Kidney epithelial cell (primary cell): ENCODE data around the gene TEX38. TPM values are rescaled to one million over a fixed set of nuclear protein-coding genes. Genes with fewer than 3 reads are reported as not detected.

Experiments
- DNase-seq: peaks from one replicate; pipeline ENCODE4 v3.0.0-alpha.2; 2010; ENCODE audit warnings: low read depth
- H3K27me3 ChIP-seq: 2 replicates; pipeline ENCODE4 v1.6.0; 2011; ENCODE audit warnings: low read length; ENCODE audit not compliant: control insufficient read depth, insufficient read depth
- H3K36me3 ChIP-seq: 2 replicates; pipeline ENCODE4 v1.5.1; 2011; ENCODE audit warnings: low read length; ENCODE audit not compliant: control insufficient read depth, insufficient read depth
- H3K4me3 ChIP-seq: 2 replicates; pipeline ENCODE4 v1.5.1; 2011; ENCODE audit warnings: low read depth, mild to moderate bottlenecking, control low read depth, low read length
- total RNA-seq: library from RNA; depleted of rRNA; stranded (reverse); fragments of >200 nt; gene quantifications from 2 replicates; pipeline ENCODE4 v1.2.3, GENCODE V29; 2015
- TF ChIP-seq, protein P1 (sequence below): IDR thresholded peaks from 2 replicates; pipeline ENCODE4 v1.5.1; 2011; ENCODE audit warnings: mild to moderate bottlenecking, moderate library complexity, low read length, control low read depth, inconsistent platforms; ENCODE audit not compliant: insufficient read depth, poor library complexity, severe bottlenecking

The TEX38 gene
- total RNA-seq, 1 donor from 2014 or later: not detected

DNA sequence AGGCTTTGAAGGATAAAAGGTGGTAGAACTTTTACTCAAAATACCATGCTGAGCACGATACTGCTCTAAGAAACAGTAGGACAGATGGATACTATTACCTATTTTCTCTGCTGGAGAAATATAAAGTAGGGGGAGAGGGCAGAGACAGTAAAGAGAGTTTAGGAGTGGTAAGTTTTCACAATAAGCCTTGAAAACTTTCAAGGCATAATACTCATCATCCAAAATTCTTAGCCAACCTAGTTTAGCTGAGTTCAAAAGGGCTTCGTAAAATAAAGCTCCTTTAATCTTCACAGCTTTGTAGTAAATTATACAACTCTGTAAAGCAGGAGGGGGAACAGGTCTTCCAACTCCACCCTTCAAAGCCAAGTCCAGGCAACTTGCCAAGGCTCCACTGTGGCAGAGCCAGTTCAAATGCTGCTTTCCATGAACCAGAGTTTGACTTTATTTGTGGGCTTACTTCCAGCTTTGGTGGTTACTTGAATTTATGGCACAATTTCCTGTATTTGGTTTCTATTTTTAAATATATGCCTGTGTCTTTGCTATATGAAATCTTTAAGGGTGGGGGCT is 15.5 kb downstream of the TEX38 start:
- no peak for DNase-seq
- Histone ChIP-seq H3K36me3 (peaks cover 1% of the 10 kb centered on the region), H3K4me3 (no peak overlapping the region), H3K27me3 (no peaks in the 10 kb centered on the region)
- TF ChIP-seq, protein P1, sequence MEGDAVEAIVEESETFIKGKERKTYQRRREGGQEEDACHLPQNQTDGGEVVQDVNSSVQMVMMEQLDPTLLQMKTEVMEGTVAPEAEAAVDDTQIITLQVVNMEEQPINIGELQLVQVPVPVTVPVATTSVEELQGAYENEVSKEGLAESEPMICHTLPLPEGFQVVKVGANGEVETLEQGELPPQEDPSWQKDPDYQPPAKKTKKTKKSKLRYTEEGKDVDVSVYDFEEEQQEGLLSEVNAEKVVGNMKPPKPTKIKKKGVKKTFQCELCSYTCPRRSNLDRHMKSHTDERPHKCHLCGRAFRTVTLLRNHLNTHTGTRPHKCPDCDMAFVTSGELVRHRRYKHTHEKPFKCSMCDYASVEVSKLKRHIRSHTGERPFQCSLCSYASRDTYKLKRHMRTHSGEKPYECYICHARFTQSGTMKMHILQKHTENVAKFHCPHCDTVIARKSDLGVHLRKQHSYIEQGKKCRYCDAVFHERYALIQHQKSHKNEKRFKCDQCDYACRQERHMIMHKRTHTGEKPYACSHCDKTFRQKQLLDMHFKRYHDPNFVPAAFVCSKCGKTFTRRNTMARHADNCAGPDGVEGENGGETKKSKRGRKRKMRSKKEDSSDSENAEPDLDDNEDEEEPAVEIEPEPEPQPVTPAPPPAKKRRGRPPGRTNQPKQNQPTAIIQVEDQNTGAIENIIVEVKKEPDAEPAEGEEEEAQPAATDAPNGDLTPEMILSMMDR: no peak

GRCh38 chr1:46687921-46688509 is 16.4 kb downstream of the TEX38 start:
- no peak for DNase-seq
- Histone ChIP-seq H3K27me3 (no peaks in the 10 kb centered on the region), H3K4me3 (no peak overlapping the region), H3K36me3 (peaks cover 1% of the 10 kb centered on the region)
- TF ChIP-seq, protein P1: no peak

DNA sequence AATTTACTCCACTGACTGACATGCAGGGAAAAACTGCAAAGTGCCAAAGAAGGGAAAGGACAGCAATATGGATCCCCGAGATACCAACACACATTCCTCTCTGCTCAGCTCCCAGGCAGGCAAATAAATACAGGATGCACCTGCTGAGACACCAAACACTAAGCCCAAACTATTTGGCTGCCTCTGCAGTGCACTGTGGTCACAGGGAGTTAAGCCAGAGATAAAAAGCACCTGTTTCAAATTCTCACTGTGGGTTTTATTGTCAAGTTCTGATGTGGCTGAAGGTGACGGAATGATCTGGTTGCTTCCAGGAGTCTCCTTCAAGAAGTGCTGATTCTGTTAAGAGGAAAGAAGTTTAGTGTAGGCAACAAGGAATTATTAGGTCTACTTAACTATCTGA is 17.7 kb downstream of the TEX38 start:
- no peak overlapping the region for H3K4me3 ChIP-seq
- no peaks in the 10 kb centered on the region for H3K27me3 ChIP-seq
- DNase-seq: no peak
- TF ChIP-seq, protein P1: no peak
- H3K36me3 ChIP-seq: no peaks in the 10 kb centered on the region

GRCh38 chr1:46689897-46690296 is 18.2 kb downstream of the TEX38 start:
- TF ChIP-seq, protein P1: no peak
- no peak for DNase-seq
- Histone ChIP-seq H3K4me3 (no peak overlapping the region), H3K36me3 (no peaks in the 10 kb centered on the region), H3K27me3 (no peaks in the 10 kb centered on the region)

GRCh38 chr1:46690931-46691421 is 19.3 kb downstream of the TEX38 start:
- H3K27me3 ChIP-seq: no peaks in the 10 kb centered on the region
- no peak overlapping the region for H3K4me3 ChIP-seq
- TF ChIP-seq, protein P1: no peak
- DNase-seq: no peak
- no peaks in the 10 kb centered on the region for H3K36me3 ChIP-seq
